Measurements from ENCODE around the gene KIRREL3. TPM values are rescaled to one million over a fixed set of nuclear protein-coding genes. Genes with fewer than 3 reads are reported as not detected.

KIRREL3 gene
- total and polyA plus RNA-seq, 3 experiments from 2014 or later, result not detected

DNA sequence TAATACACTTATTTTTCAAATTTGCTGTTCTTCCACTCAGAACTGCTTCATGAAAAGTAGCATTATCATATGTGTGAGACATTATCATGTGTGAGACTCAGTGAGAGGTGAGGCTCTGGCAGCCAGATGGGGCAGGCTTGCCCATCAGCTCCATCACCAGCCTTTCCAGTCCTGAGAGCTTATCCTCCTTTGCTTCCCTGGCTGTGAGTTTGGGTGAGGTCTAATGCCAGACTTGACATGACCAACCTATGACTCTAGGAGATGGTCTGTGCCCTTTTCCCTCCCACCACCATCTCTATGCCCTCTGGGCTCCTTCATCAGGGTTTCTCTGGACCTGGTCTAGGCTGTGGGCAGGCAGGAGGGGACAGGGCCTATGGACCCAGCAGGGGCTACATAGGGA is 145.0 kb downstream of the KIRREL3 start:
- DNase-seq, result no peak
- peaks cover 0 to 2% (median 0%) of the 10 kb centered on the region in 5 donors for H3K9me3 Mint-ChIP-seq
- Histone ChIP-seq H3K27me3 (ENCODE audit: insufficient read depth, low read length, poor library complexity, severe bottlenecking) (no peaks in the 10 kb centered on the region), H3K4me3 (ENCODE audit: low read length) (no peak overlapping the region), H3K4me1 (ENCODE audit: insufficient read depth, low read length) (no peaks in the 10 kb centered on the region), H3K9me3 (ENCODE audit: low read length) (no peaks in the 10 kb centered on the region), H3K36me3 (ENCODE audit: insufficient read depth, low read length) (no peaks in the 10 kb centered on the region), H3K27ac (ENCODE audit: low read depth, low read length) (no peak overlapping the region)
- no peaks in the 10 kb centered on the region for H3K36me3 Mint-ChIP-seq
- H3K27me3 Mint-ChIP-seq, result no peaks in the 10 kb centered on the region
- no peaks in the 10 kb centered on the region for H3K4me1 Mint-ChIP-seq
- no peak overlapping the region for H3K4me3 Mint-ChIP-seq
- ChIA-PET POLR2A (no interaction called here), CTCF (no interaction called here)
- no peak overlapping the region for H3K27ac Mint-ChIP-seq

DNA sequence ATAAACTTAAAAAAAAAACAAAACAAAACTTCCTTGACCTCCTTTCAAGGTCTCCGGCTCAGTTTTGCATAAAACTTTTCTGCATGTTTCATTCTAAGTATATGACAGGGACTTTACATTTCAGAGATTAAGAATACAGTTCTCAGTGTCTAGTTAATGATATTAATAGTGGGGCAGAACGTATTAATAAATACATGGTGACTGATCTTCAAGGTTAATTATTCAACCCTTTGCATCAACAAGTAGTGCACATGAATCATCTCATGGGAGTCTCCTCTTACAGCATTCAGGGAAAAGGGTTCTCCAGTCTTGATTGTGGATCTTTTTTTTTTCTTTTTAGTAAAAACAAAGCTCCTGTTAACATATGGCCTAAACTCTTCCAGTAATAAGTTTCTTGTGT is 146.8 kb downstream of the KIRREL3 start:
- CTCF ChIA-PET, result no interaction called here
- H3K9me3 Mint-ChIP-seq, result no peaks in the 10 kb centered on the region
- POLR2A ChIA-PET, result no interaction called here

DNA sequence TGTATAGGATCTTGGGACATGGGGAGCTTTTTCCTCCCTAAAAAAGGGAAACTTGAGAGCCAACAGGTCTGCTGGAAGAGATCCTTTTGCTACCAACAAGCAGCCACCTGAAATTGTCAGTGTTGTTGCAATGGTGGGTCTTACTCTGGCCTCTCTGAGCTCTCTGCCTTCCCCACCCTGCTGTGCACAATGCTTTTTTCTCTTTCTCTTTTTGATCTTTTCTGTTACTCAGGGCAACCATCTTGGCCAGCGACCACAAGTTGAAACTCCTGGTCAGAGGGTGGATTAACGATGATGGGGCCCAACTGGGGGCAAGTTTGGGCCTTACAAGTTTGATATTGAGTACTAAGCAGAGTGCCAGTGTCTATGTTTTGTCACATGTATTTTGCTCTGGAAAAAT is 155.8 kb downstream of the KIRREL3 start:
- DNase-seq, result no peak
- no peak overlapping the region for H3K4me3 ChIP-seq (ENCODE audit: low read length)
- ChIA-PET CTCF (no interaction called here), POLR2A (no interaction called here)
- peaks cover 0 to 1% (median 0%) of the 10 kb centered on the region in 5 donors for H3K9me3 Mint-ChIP-seq
- H3K4me1 ChIP-seq (ENCODE audit: insufficient read depth, low read length), result no peaks in the 10 kb centered on the region
- H3K9me3 ChIP-seq (ENCODE audit: low read length), result no peaks in the 10 kb centered on the region
- no peaks in the 10 kb centered on the region for H3K27me3 ChIP-seq (ENCODE audit: insufficient read depth, low read length, poor library complexity, severe bottlenecking)
- H3K4me3 Mint-ChIP-seq, result no peak overlapping the region
- H3K27me3 Mint-ChIP-seq, result peaks cover 0 to 5% of the 10 kb centered on the region in 2 donors
- H3K27ac ChIP-seq (ENCODE audit: low read depth, low read length), result no peak overlapping the region
- H3K4me1 Mint-ChIP-seq, result no peaks in the 10 kb centered on the region
- no peaks in the 10 kb centered on the region for H3K36me3 Mint-ChIP-seq
- H3K36me3 ChIP-seq (ENCODE audit: insufficient read depth, low read length), result no peaks in the 10 kb centered on the region
- H3K27ac Mint-ChIP-seq, result no peak overlapping the region

More for the DNA sequence above, 146.8 kb downstream of the KIRREL3 start:
- Mint-ChIP-seq H3K27me3 (peaks cover 0 to 7% of the 10 kb centered on the region in 2 donors), H3K4me3 (no peak overlapping the region), H3K27ac (no peak overlapping the region), H3K36me3 (no peaks in the 10 kb centered on the region), H3K4me1 (no peaks in the 10 kb centered on the region)
- Histone ChIP-seq H3K27ac (ENCODE audit: low read depth, low read length) (no peak overlapping the region), H3K4me1 (ENCODE audit: insufficient read depth, low read length) (no peaks in the 10 kb centered on the region), H3K36me3 (ENCODE audit: insufficient read depth, low read length) (no peaks in the 10 kb centered on the region), H3K27me3 (ENCODE audit: insufficient read depth, low read length, poor library complexity, severe bottlenecking) (no peaks in the 10 kb centered on the region), H3K4me3 (ENCODE audit: low read length) (no peak overlapping the region), H3K9me3 (ENCODE audit: low read length) (no peaks in the 10 kb centered on the region)
- DNase-seq, result no peak

- H3K4me1 Mint-ChIP-seq, result no peaks in the 10 kb centered on the region
- H3K27ac Mint-ChIP-seq, result no peak overlapping the region
- Histone ChIP-seq H3K27me3 (ENCODE audit: insufficient read depth, low read length, poor library complexity, severe bottlenecking) (no peaks in the 10 kb centered on the region), H3K9me3 (ENCODE audit: low read length) (no peaks in the 10 kb centered on the region), H3K4me1 (ENCODE audit: insufficient read depth, low read length) (no peaks in the 10 kb centered on the region), H3K4me3 (ENCODE audit: low read length) (no peak overlapping the region), H3K36me3 (ENCODE audit: insufficient read depth, low read length) (no peaks in the 10 kb centered on the region), H3K27ac (ENCODE audit: low read depth, low read length) (no peak overlapping the region)
- CTCF ChIA-PET, result no interaction called here
- DNase-seq, result no peak
- no peak overlapping the region for H3K4me3 Mint-ChIP-seq
- H3K27me3 Mint-ChIP-seq, result no peaks in the 10 kb centered on the region
- POLR2A ChIA-PET, result no interaction called here
- peaks cover 0 to 1% (median 0%) of the 10 kb centered on the region in 5 donors for H3K9me3 Mint-ChIP-seq
- H3K36me3 Mint-ChIP-seq, result no peaks in the 10 kb centered on the region
Measured at GRCh38 chr11:126843096-126843495, 157.5 kb downstream of the KIRREL3 start.

DNA sequence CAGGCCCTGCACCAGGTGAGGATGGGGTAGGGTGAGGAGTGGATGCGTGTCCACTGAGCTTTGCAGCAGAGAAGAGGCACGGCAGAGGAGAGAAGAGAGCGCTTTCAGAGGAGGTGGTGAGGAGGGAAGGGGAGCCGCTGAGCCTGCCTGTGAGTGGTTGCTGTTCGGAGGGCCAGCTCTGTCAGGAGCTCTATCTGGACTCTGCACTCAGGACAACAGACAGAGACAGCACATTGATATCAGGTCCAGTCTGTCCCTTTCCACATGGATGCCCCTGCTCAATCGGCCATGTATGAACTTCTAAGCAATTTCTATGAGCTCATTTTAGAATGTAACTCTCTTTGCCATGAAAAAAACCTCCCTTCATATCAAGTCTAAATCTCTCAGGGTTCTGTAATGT is 158.6 kb downstream of the KIRREL3 start:
- Mint-ChIP-seq H3K27me3 (no peaks in the 10 kb centered on the region), H3K27ac (no peak overlapping the region), H3K36me3 (no peaks in the 10 kb centered on the region), H3K4me1 (no peaks in the 10 kb centered on the region), H3K4me3 (no peak overlapping the region), H3K9me3 (peaks cover 0 to 1% (median 0%) of the 10 kb centered on the region in 5 donors)
- ChIA-PET CTCF (no interaction called here), POLR2A (no interaction called here)
- Histone ChIP-seq H3K27ac (ENCODE audit: low read depth, low read length) (no peak overlapping the region), H3K4me3 (ENCODE audit: low read length) (no peak overlapping the region), H3K27me3 (ENCODE audit: insufficient read depth, low read length, poor library complexity, severe bottlenecking) (no peaks in the 10 kb centered on the region), H3K9me3 (ENCODE audit: low read length) (no peaks in the 10 kb centered on the region), H3K4me1 (ENCODE audit: insufficient read depth, low read length) (no peaks in the 10 kb centered on the region), H3K36me3 (ENCODE audit: insufficient read depth, low read length) (no peaks in the 10 kb centered on the region)
- no peak for DNase-seq

DNA sequence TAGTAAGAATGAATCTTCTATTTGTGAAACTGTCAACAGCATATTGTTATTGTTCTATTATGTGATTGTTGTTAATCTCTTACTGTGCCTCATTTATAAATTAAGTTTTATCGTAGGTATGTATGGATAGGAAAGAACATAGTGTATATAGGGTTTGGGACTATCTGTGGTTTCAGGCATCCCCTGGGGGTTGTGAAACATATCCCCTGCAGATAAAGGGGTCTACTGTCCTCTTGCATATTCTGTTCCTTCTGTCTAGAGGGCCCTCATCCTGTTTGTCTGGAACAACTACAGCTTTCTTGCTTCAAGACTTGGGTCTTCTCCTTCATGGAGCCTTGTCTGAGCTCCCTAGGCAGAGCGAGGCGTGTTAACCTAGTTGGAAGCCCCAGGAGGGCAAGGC is 159.6 kb downstream of the KIRREL3 start:
- no peaks in the 10 kb centered on the region for H3K9me3 ChIP-seq (ENCODE audit: low read length)
- H3K27ac Mint-ChIP-seq, result no peak overlapping the region
- H3K36me3 Mint-ChIP-seq, result no peaks in the 10 kb centered on the region
- H3K9me3 Mint-ChIP-seq, result peaks cover 0 to 1% (median 0%) of the 10 kb centered on the region in 5 donors
- H3K4me3 ChIP-seq (ENCODE audit: low read length), result no peak overlapping the region
- ChIA-PET CTCF (no interaction called here), POLR2A (no interaction called here)
- no peak overlapping the region for H3K4me3 Mint-ChIP-seq
- no peak overlapping the region for H3K27ac ChIP-seq (ENCODE audit: low read depth, low read length)
- no peaks in the 10 kb centered on the region for H3K4me1 ChIP-seq (ENCODE audit: insufficient read depth, low read length)
- no peaks in the 10 kb centered on the region for H3K36me3 ChIP-seq (ENCODE audit: insufficient read depth, low read length)
- H3K27me3 Mint-ChIP-seq, result no peaks in the 10 kb centered on the region
- DNase-seq, result no peak
- no peaks in the 10 kb centered on the region for H3K27me3 ChIP-seq (ENCODE audit: insufficient read depth, low read length, poor library complexity, severe bottlenecking)
- H3K4me1 Mint-ChIP-seq, result no peaks in the 10 kb centered on the region

GRCh38 chr11:126840201-126840886 is 160.2 kb downstream of the KIRREL3 start:
- Mint-ChIP-seq H3K9me3 (peaks cover 0 to 1% (median 0%) of the 10 kb centered on the region in 5 donors), H3K27me3 (no peaks in the 10 kb centered on the region), H3K4me1 (no peaks in the 10 kb centered on the region), H3K36me3 (no peaks in the 10 kb centered on the region), H3K4me3 (no peak overlapping the region), H3K27ac (no peak overlapping the region)
- Histone ChIP-seq H3K9me3 (ENCODE audit: low read length) (no peaks in the 10 kb centered on the region), H3K27ac (ENCODE audit: low read depth, low read length) (no peak overlapping the region), H3K4me3 (ENCODE audit: low read length) (no peak overlapping the region), H3K27me3 (ENCODE audit: insufficient read depth, low read length, poor library complexity, severe bottlenecking) (no peaks in the 10 kb centered on the region), H3K4me1 (ENCODE audit: insufficient read depth, low read length) (no peaks in the 10 kb centered on the region), H3K36me3 (ENCODE audit: insufficient read depth, low read length) (no peaks in the 10 kb centered on the region)
- ChIA-PET POLR2A (no interaction called here), CTCF (no interaction called here)
- no peak for DNase-seq

GRCh38 chr11:126839496-126839895 is 161.1 kb downstream of the KIRREL3 start:
- no peak overlapping the region for H3K27ac ChIP-seq (ENCODE audit: low read depth, low read length)
- Mint-ChIP-seq H3K9me3 (peaks cover 0 to 2% (median 0%) of the 10 kb centered on the region in 5 donors), H3K4me3 (no peak overlapping the region), H3K4me1 (no peaks in the 10 kb centered on the region), H3K27ac (no peak overlapping the region), H3K36me3 (no peaks in the 10 kb centered on the region), H3K27me3 (peaks cover 0 to 2% of the 10 kb centered on the region in 2 donors)
- no peaks in the 10 kb centered on the region for H3K9me3 ChIP-seq (ENCODE audit: low read length)
- H3K4me3 ChIP-seq (ENCODE audit: low read length), result no peak overlapping the region
- ChIA-PET POLR2A (no interaction called here), CTCF (no interaction called here)
- H3K4me1 ChIP-seq (ENCODE audit: insufficient read depth, low read length), result no peaks in the 10 kb centered on the region
- H3K27me3 ChIP-seq (ENCODE audit: insufficient read depth, low read length, poor library complexity, severe bottlenecking), result no peaks in the 10 kb centered on the region
- H3K36me3 ChIP-seq (ENCODE audit: insufficient read depth, low read length), result no peaks in the 10 kb centered on the region
- DNase-seq, result no peak

All from CD8-positive, alpha-beta memory T cell (primary cell).